Activated CD4-positive, alpha-beta T cell treated with anti-CD3 and anti-CD28 coated beads, Interleukin-10, Interleukin-2, amounts not matched to agents 100 ng/mL and 50 ng/mL, durations not matched to agents 16 hours and 8 hours (primary cell): ENCODE measurements around the gene GBP6.
"Not testable (repeated sequence)": the region's sequence is repeated elsewhere in the genome, so short reads cannot be mapped to it uniquely, and the experiment has no call there.

Source experiments
- DNase-seq: peaks from one replicate; pipeline ENCODE4 v3.0.0-alpha.2; 2020

GBP6 gene

DNA sequence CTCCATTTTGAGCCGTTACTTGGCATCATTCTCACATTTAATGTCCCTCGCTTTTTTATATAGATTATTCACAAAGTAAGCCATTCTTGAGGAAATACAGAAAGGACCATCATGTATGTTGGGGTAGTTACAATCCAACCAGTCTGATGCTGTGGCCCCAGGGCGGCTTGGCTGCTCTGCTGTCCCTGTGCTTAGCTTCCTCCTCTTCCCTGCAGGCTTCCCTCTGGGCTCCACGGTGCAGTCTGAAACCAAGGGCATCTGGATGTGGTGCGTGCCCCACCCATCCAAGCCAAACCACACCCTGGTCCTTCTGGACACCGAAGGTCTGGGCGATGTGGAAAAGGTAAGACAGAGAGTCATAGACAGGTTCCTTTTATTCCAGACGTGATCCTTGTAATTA lies 5.5 kb downstream of the GBP6 start:
- no peak for DNase-seq

DNA sequence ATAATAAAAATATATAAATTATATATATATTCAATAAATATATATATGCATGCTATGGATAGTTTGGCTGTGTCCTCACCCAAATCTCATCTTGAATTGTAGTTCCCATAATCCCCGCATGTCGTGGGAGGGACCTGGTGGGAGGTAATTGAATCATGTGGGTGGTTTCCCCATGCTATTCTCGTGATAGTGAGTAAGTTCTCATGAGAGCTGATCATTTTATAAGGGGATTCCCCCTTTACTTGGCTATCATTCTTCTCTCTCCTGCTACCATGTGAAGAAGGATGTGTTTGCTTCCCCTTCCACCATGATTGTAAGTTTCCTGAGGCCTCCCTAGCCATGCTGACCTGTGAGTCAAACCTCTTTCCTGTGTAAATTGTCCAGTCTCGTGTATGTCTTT lies 10.0 kb downstream of the GBP6 start:
- DNase-seq: not testable (repeated sequence)

DNA sequence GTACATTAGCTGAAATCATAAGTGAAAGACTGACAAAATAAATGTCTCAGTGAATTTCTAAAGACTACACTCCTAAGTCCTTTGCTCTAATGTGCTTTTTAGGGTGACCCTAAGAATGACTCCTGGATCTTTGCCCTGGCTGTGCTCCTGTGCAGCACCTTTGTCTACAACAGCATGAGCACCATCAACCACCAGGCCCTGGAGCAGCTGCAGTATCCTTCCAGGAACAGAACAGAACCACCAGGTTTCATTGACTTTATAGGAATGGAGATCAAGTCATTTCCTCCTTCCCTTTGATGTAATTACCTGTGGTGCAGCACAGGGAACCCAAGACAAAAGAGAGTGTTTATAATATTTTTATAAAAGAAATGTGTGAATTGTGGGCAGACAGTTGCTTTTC lies 14.1 kb downstream of the GBP6 start:
- no peak for DNase-seq

DNA sequence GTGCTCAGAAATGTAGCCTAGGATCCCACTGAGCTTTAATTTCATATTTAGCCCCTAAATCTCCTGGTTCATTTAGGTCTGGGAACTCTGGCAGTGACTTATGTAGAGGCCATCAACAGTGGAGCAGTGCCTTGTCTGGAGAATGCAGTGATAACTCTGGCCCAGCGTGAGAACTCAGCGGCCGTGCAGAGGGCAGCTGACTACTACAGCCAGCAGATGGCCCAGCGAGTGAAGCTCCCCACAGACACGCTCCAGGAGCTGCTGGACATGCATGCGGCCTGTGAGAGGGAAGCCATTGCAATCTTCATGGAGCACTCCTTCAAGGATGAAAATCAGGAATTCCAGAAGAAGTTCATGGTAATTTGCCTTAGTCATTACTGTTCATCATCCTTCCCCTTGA lies 17.8 kb downstream of the GBP6 start:
- no peak for DNase-seq

DNA sequence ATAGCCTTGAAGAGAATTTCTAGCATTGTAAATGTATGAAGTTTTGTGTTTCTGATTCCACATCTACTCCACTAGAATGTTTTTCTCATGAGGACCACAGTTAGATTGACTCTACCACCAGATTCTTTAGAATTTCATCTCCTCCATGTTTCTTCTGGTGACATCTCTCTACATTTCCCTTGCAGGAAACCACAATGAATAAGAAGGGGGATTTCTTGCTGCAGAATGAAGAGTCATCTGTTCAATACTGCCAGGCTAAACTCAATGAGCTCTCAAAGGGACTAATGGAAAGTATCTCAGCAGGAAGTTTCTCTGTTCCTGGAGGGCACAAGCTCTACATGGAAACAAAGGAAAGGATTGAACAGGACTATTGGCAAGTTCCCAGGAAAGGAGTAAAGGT lies 18.6 kb downstream of the GBP6 start:
- peak; percentile 5 for DNase-seq

DNA sequence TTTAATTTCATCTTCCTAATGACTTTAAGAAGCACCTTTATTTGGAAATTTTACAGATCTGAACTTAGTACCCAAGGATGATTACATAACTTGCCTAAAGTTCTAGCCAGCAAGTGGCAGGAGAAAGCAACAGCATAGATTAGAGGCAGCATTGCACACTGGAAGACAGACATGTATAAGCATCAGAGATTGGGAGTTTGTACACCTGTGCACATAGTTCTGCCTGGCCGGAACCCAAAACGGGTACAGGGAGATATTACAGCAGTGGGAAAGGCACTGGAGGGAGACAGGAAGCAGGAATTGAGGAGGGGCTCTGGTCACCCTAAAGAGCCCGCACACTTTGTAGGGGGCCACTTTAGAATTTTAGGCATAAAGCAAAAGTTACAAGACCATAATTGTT lies 19.3 kb downstream of the GBP6 start:
- no peak for DNase-seq

DNA sequence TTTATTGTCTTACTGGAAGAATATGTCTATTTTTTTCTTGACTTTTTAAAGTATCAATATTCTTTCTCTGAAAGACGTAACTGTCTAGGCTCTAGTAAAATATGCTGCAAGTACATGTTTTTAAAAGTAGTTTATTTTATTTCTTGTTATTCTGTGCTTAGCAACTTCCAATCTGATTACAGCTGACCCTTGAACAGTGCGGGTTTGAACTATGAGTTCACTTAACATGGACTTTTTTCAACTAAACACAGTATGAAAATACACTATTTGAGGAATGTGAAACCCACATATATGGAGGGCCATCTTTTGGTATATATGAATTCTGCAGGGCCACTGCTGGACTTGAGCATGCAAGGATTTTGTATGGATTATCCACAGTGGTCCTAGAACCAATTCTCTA lies 26.8 kb downstream of the GBP6 start:
- no peak for DNase-seq

DNA sequence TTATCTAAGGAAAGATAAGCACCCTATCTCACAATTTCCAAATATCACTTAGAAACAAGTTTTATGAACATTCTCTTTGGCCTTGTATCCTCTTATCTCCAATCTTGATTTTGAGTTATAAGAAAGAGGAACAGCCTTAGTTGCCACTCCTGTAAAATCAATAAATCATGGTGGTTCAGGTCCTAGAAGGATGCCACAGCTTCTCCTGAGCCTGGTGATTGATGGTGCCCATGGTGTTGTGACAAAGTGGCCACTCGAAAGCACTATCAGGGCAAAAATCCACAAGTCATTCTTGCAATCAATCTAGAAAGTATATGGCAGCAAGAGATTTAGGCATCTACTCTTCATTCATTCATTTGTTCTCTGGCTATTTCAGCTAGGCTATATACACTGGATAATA lies 27.8 kb downstream of the GBP6 start:
- DNase-seq: no peak

DNA sequence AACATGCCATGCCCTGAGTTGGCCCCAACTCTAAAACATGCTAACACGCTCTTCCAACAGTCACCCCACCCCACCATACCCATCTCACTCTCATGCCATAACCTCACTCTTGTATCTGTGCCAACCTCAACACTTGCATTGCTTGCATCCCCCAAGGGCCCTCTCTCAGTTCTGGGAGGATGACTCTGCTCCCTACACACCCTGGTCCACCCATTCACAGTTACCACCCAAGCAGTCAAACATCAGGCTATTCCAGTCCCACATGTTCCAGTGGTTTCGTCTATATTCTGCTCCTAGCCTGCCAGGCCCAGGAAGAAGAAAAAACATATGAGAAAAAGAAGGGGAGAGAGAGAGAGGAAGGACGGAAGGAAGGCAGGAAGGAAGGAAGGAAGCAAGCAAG lies 31.0 kb downstream of the GBP6 start:
- DNase-seq: no peak

DNA sequence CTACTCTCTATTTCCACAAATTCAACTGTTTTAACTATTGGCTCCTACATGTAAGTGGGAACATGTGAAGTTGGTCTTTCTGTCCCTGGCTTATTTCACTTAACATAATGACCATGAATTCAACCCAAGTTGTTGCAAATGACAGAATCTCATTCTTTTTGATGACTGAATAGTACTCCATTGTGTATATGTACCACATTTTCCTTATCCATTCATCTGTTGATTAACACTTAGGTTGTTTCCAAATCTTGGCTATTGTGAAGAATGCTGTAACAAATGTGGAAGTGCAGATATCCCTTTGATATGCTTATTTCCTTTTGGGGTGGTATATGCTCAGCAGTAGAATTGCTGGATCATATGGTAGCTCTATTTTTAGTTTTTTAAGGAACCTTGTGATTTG lies 33.0 kb downstream of the GBP6 start:
- DNase-seq: no peak

DNA sequence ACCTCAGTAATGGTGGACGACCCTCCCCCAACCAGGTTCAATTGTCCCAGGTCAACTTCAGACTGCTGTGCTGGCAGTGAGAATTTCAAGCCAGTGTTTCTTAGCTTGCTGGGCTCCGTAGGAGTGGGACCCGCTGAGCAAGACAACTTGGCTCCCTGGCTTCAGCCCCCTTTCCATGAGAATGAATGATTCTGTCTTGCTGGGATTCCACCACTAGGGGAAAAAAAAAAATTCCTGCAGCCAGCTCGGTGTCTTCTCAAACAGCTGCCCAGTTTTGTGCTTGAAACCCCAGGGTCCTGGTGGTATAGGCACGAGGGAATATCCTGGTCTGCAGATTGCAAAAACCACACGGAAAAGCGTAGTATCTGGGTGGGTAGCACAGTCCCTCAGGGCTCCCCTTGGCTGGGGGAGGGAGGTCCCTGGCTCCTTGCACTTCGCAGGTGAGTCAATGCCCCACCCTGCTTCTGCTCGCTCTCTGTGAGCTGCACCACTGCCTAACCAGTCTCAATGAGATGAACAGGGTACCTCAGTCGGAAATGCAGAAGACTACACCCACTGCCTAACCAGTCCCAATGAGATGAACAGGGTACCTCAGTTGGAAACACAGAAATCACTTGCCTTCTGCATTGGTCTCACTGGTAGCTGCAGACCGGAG lies 41.5 kb downstream of the GBP6 start:
- no peak for DNase-seq

DNA sequence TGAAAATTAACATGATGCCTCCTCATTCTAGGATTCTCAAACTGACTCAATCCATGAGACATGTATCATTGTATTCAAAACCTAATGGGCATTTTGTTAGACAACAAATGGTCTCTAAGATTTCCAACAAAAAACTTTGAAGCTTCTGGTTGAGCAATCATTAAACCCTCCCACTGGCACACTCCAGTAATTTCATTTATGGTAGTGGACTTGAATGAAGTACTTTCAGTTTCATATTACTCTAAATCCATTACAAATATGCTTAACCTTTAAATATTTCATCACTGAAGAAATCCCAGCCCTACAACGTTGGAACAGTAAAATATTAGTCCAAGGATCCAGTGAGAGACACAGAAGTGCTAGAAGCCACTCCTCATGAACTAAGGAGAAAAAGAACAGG lies 43.5 kb downstream of the GBP6 start:
- DNase-seq: peak; percentile 14

DNA sequence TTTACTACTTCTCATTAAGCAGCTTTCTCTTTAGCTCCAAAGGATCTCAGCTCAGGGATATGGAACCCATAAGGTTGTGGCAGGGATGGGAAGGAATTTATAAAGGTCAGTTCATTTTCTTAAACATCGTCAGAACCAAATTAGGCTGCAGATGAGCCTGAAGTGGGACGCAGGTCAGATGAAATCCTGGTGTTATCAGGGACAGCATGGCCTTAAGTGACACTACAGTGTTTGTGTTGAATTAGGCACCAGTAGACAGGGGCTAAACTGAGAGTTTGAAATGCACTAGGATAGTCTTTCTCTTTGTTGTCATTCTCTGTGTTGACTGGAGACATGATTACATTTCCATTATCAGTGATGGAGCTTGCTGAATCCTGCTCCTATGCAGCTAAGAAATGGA lies 43.9 kb downstream of the GBP6 start:
- not testable (repeated sequence) for DNase-seq

DNA sequence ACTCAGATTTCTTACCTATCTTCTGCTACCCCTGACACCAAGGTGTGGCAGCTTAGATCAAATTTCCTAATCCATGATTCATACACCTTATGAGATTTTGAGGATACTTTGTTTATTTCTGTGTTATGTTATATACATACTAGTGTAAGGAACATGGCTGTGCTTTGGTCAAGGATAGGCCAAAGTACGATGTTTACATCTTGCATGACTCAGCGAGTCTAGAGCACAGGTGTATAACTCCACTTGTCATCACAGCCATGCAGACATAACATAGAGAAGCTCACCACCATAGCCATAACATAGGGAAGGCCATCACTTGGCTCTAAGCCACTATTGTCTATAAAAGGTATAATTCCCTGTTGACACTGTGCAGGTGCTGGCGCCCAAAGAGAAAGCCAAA lies 61.2 kb downstream of the GBP6 start:
- no peak for DNase-seq

DNA sequence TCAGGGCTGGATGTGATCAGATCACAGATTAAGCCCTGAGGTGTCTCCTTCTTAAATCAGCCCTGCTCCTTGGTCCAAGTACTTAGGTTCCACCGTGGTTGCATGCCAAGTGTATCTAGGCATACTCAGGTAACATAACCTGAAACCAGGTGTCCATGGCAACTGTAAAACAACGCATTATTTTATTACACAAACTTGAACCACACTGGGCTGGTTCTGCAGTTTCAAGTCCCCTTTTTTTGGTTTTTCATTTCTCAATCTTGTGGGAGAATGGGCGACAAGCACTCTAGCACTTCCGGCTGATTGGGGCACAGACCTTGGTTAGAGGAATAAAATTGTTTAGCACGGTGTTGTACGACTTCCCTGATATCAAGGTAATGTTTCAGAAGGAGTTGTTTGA lies 65.2 kb downstream of the GBP6 start:
- no peak for DNase-seq

DNA sequence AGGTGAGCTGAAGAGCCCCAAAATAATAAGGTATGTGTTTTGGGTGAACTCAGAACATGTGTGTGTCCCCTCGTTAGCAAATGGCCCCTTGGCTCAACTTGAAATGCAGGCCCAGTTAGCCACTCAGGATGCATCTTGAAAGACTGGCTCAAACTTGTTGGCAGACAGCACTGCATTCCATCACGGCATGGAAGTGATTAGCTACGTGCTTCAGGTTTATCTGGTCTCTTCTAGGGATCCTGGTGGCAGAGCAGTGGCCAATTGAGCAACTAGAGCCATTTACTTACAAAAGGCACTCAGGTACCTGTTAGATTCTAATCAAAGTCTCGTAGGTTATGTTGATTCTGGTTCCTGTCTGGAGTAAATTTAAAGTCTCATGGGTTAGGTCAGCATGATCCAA lies 65.8 kb downstream of the GBP6 start:
- not testable (repeated sequence) for DNase-seq

DNA sequence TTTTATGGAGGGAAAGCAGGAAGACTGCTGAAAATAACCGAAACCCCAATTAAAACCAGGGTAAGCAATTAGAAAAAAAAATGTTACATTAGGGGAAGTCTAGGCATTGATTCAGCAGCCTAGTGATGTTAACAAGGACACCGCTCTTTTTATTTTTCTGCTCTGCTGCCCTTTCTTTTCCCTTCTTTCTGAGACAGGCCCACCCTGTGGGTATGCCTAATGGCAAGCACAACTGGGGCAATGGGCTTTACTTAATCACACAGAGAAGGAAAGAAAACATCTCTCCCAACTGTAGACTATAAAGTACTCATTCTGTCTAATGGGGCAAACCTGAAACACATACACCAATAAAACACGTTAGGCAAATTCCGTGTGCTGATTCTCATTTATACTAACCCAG lies 69.6 kb downstream of the GBP6 start:
- no peak for DNase-seq

DNA sequence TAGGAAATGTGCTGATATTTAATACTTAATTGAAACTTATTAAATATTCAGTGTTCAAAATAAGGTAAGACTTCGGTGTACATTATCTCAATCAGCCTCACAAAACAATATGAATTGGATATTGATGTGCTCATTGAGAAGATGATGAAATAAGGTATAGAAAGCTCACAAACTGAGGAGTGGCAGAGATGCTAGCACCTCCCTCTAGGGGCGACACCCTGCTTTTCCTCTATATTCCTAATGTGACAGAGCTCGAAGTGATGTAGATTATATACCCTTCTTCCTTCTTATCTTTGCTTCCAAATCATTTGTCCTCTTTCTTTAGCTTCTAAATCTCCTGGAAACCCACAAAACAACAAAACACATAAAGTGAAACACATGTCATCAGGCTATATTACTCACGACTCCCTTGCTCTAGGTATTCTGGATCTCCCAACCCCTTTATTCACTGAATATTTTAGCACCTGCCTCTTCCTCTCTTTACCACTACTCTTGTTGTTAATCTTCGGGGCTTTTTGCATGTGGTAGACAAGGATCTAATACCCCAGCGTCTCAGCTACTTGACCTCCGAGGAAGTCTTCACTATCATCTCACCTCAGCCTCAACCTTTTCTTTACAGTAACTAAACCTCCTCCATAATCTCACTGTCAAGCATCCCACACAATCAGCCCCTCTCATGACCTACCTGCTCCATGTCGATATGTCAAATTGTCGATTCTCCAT lies 70.4 kb downstream of the GBP6 start:
- peak; percentile 78 for DNase-seq
